Esophagus (tissue), 2 donors: ENCODE results near the gene ANAPC5. TPM values are rescaled to one million over a fixed set of nuclear protein-coding genes. Genes with fewer than 3 reads are reported as not detected.
"Not testable (repeated sequence)": the region's sequence is repeated elsewhere in the genome, so short reads cannot be mapped to it uniquely, and the experiment has no call there.

Source experiments
- H3K27ac ChIP-seq, 2 donors: one replicate each; pipeline ENCODE4 v1.5.1; 2013; ENCODE audit warnings: low read depth in 2 of 2, mild to moderate bottlenecking in 2 of 2, inconsistent platforms in 1 of 2, low read length in 1 of 2, moderate library complexity in 1 of 2
- H3K27me3 ChIP-seq, 2 donors: one replicate each; pipeline ENCODE4 v1.6.1; 2013; ENCODE audit warnings: low read length in 2 of 2, control low read depth in 1 of 2, mild to moderate bottlenecking in 1 of 2; ENCODE audit not compliant: insufficient read depth in 2 of 2, control insufficient read depth in 1 of 2
- H3K36me3 ChIP-seq, 2 donors: one replicate each; pipeline ENCODE4 v1.6.1; 2013; ENCODE audit warnings: low read length in 1 of 2; ENCODE audit not compliant: control insufficient read depth in 2 of 2, insufficient read depth in 2 of 2
- H3K4me1 ChIP-seq, 2 donors: one replicate each; pipeline ENCODE4 v1.6.1; 2013; ENCODE audit warnings: low read length in 1 of 2; ENCODE audit not compliant: control insufficient read depth in 2 of 2, insufficient read depth in 2 of 2
- H3K4me3 ChIP-seq, 2 donors: one replicate each; pipeline ENCODE4 v1.5.1; 2013; ENCODE audit warnings: low read length in 2 of 2, mild to moderate bottlenecking in 2 of 2, low read depth in 1 of 2, moderate library complexity in 1 of 2
- H3K9me3 ChIP-seq, 2 donors: one replicate each; pipeline ENCODE4 v1.6.1; 2013; ENCODE audit warnings: mild to moderate bottlenecking in 2 of 2, low read depth in 1 of 2, low read length in 1 of 2, moderate library complexity in 1 of 2; ENCODE audit not compliant: control insufficient read depth in 2 of 2, insufficient read depth in 1 of 2
- WGBS, 2 donors: extraction: QIAGEN DNeasy Blood & Tissue Kit; methylation state at CpG; one replicate each; pipeline ENCODE4 v1.1.7; 2013; 5-methylcytosine and 5-hydroxymethylcytosine counted together
- polyA plus RNA-seq, 2 donors: library from polyadenylated mRNA; stranded (reverse); fragments of 200-250 nt; gene quantifications; one replicate each; pipeline ENCODE4 v1.2.3, GENCODE V29; 2013
- donor health status: healthy with polysubstance abuse.
- donor health status: Bipolar disorder and iron deficiency.

Gene ANAPC5
- polyA plus RNA-seq, 2 donors, result 65.4 to 71.1 TPM

DNA sequence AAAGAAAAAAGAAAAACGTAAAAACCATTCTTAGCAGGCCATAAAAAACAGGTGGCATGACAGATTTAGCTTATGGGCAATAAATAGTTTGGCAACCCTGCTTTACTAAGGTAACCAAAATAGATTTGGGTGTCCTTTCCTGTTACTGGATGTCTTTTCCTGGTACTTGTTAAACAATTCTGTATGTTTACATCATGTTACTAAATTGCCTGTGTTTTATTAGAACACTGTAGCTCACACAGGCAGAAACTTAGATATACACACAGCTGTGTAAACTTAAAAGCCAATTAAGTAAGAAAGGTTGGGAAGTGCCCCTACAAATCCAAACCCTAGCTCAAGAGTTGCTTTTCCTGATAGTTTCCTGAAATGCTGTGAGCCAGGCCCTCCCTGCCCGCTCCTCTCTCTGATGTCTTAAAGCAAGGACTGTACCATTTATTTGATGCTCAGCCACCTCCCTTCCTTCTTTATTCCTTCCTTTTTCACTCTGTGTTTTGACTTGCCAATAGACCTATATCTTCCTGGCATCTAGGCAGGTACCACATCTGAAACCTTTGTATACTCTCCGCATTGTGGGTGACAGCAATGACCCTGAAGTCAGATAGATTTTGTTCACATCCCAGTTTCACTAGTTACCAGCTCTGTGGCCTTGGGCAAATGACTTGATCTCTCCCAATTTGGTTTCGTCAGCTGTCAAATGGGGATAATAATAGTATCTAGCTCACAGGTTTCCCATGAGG is 52.0 kb downstream of the ANAPC5 start:
- Histone ChIP-seq H3K27me3 (peaks cover 0 to 2% of the 10 kb centered on the region in 2 donors), H3K4me3 (no peak overlapping the region), H3K36me3 (no peaks in the 10 kb centered on the region), H3K9me3 (no peaks in the 10 kb centered on the region), H3K27ac (no peak overlapping the region), H3K4me1 (peaks cover 4 to 5% of the 10 kb centered on the region in 2 donors)
- WGBS, 2 donors, result 67 to 75% methylated on average over 4 of the region's 4 CpGs

DNA sequence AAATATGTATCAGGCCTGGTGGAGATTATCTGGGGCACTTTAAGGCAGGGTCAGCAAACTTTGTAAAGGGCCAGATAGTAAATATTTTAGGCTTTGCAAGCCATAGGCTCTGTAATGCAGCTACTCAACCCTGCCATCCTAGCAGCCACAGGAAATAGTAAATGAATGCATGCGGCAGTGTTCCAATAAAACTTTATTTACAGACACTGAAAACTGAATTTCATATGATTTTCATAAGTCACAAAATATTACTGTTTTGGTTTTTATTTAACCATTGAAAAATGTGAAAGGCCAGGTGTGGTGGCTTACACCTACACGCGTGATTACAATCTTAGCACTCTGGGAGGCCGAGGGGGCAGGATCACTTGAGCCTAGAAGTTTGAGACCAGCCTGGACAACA is 52.5 kb downstream of the ANAPC5 start:
- no peak overlapping the region for H3K4me3 ChIP-seq
- no peaks in the 10 kb centered on the region for H3K36me3 ChIP-seq
- H3K27ac ChIP-seq, result no peak overlapping the region
- H3K4me1 ChIP-seq, result peaks cover 5% of the 10 kb centered on the region in 2 donors
- 86 to 94% methylated on average over 4 of the region's 4 CpGs for WGBS, 2 donors
- H3K9me3 ChIP-seq, result no peaks in the 10 kb centered on the region
- H3K27me3 ChIP-seq, result peaks cover 0 to 2% of the 10 kb centered on the region in 2 donors

DNA sequence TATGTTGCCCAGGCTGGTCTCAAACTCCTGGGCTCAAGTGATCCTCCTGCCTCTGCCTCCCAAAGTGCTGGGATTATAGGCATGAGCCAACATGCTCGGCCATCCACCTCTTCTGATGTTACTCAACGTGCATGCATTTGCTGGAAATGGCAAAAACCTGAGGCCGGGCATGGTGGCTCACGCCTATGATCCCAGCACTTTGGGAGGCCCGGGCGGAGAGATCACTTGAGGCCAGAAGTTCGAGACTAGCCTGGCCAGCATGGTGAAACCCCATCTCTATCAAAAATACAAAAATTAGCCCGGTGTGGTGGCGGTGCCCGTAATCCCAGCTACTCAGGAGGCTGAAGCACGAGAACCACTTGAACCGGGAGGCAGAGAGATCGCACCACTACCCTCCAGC is 53.8 kb downstream of the ANAPC5 start:
- H3K4me3 ChIP-seq, H3K9me3 ChIP-seq, H3K4me1 ChIP-seq, H3K36me3 ChIP-seq, H3K27me3 ChIP-seq, H3K27ac ChIP-seq: not testable (repeated sequence)
- 86 to 90% methylated on average over 13 of the region's 13 CpGs for WGBS, 2 donors

DNA sequence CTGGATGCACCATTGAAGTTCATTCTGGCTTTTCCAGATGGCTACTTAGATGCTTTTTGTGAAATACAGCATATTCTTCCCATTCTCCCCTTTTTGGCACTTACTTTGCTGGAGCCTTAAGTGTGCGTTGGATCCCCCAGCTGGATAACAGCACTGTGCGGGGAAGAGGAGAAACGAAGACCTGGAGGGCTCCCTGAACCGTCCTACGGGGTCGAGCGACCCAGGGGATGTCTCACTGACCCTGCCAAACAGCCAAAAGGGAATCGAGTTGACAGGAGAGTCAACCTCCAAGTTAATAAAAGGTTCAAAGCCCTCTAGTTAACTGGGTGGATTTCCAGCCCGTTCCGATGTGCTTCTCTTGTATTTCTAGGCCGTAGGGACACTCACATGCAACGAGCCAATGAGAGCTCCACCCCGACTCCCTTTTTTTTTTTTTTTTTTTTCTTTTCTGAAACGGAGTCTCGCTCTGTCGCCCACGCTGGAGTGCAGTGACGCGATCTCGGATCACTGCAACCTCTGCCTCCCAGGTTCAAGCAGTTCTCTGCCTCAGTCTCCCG is 54.7 kb downstream of the ANAPC5 start:
- Histone ChIP-seq H3K27ac (peak overlapping the region in 1 of 2 donors; percentile 70), H3K36me3 (no peaks in the 10 kb centered on the region), H3K4me3 (peak overlapping the region; percentile 70 to 84), H3K9me3 (no peaks in the 10 kb centered on the region), H3K4me1 (peaks cover 5% of the 10 kb centered on the region in 2 donors), H3K27me3 (peaks cover 0 to 2% of the 10 kb centered on the region in 2 donors)
- 3 to 7% methylated on average over 21 of the region's 21 CpGs for WGBS, 2 donors

DNA sequence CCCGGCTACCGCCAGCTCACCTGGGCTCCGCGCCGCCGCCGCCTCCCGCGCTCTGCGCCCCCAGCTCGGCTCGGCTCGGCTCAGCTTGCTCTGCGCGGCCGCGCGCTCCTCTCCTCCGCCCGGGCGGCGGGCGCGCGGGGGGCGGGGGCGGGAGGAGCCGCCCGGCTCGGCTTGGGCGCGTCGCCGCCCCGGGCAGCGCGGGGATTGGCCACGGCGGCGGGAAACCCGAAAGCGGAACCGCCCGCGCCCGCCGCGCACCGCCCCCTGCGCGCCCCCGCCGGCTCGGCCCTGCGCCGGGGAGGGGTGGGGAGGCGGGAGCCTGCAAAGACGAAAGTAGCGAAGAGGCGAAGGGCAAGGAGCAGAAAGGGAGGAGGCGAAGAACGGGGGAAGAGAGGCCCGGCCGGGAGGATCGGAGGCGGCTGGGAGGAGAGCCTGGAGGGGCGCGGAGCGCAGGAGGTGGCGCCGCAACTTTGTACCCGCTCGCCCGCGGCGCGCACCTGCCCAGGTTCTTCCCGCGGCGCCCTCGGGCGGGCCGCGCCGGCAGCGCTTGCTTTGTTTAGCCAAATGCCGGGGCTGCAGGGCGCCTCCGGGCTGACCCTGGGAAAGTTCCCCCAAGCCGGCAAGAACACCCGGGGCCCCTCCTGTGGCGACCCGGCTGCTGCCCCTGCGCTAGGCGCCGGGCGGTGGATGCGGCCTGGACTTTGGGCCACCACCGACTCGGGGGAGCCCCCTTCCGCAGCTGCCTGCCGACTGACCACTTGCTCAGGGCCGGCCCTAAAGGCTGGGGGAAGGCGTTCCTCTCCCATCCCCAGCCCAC is 55.4 kb downstream of the ANAPC5 start, which contains the start of gene CAMKK2:
Gene CAMKK2, minus strand, starts transcription at position 92 of the 817 bp plus-strand sequence. CDS start 22,183 bp downstream, outside the sequence.
- Histone ChIP-seq H3K4me1 (peaks cover 5% of the 10 kb centered on the region in 2 donors), H3K9me3 (no peaks in the 10 kb centered on the region), H3K27ac (peak within 1 kb of the TSS; percentile 70 to 88), H3K27me3 (no peaks in the 10 kb centered on the region), H3K36me3 (no peaks in the 10 kb centered on the region), H3K4me3 (peak within 1 kb of the TSS; percentile 70 to 99)
- 0 to 1% methylated on average over 40 to 104 of the region's 104 CpGs for WGBS, 2 donors

DNA sequence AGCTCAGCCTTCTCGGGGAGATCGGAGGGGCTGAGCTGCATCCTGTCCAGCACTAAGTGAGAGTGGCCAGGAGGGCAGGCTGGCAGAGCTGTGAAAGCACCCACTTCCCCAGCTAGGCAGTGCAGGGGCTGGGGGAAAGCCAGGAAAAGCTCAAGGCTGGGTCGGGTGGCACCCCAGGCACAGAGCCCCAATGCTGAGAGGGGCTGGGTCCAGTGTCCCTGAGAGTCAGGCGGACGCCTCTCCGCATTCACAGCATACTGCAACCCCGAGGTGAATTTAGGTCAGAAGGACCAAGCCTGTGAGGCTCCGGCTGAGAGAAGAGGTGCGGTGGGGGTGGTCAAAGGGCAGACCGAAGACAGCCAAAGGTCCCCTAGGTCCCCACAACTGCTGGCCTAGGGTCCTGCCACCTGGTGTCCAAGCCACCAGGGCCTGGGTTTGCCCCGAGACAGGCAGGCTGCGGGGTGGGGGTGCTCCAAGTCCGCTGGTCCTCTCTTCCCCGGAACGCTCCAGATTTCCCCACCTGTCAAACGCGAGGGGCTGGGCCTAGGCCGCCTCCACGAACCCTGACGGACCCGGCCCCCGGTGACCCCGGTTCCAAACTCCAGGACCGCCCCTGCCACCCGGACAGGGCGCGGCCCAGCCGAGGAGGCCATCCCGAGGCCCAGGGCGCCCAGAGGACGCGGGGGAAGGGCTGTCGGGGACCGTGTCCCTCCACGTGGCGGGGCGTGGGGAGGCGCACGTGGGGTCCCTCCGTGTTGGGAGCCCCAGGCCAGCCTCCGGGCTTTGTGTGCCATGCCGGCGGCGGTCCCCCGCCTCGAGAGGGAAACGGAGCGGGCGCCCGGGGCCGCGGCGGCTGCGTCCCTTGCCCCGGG is 56.2 kb downstream of the ANAPC5 start:
- Histone ChIP-seq H3K36me3 (no peaks in the 10 kb centered on the region), H3K27ac (peak overlapping the region; percentile 69 to 78), H3K9me3 (no peaks in the 10 kb centered on the region), H3K4me3 (peak overlapping the region; percentile 70 to 99), H3K27me3 (no peaks in the 10 kb centered on the region), H3K4me1 (peaks cover 5% of the 10 kb centered on the region in 2 donors)
- 1% methylated on average over 40 to 55 of the region's 55 CpGs for WGBS, 2 donors

DNA sequence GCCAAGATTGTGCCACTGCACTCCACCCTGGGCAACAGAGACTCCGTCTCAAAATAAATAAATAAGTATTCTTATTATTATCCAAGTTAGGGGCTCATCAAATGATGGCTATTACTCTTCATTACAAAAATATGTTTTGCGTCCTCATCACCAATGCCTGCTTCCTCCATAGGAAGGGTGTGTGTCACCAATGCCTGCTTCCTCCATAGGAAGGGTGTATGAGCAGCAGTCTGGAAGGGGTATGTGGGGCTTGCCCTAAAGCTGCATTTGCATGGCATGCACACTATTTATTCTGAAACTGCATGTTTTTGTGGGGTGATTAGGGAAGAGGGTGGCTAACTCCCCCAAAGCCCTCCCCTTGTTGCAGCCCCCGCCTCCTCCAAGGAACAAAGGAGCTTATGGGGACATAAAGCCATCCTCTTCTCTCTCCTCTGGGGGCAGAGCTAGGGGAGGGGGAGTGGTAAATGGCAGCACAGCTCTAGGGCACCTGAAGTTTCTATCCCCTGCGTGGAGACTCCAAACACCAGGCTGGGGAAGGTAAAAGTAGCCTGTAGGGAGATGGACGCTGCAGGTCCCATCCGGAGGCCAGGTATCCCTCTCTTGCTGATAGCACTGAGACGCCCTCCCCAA is 57.0 kb downstream of the ANAPC5 start:
- no peaks in the 10 kb centered on the region for H3K36me3 ChIP-seq
- H3K27me3 ChIP-seq, result no peaks in the 10 kb centered on the region
- H3K9me3 ChIP-seq, result no peaks in the 10 kb centered on the region
- peak overlapping the region; percentile 70 to 99 for H3K4me3 ChIP-seq
- peak overlapping the region in 1 of 2 donors; percentile 69 for H3K27ac ChIP-seq
- peaks cover 5% of the 10 kb centered on the region in 2 donors for H3K4me1 ChIP-seq
- 37 to 42% methylated on average over 7 of the region's 7 CpGs for WGBS, 2 donors

DNA sequence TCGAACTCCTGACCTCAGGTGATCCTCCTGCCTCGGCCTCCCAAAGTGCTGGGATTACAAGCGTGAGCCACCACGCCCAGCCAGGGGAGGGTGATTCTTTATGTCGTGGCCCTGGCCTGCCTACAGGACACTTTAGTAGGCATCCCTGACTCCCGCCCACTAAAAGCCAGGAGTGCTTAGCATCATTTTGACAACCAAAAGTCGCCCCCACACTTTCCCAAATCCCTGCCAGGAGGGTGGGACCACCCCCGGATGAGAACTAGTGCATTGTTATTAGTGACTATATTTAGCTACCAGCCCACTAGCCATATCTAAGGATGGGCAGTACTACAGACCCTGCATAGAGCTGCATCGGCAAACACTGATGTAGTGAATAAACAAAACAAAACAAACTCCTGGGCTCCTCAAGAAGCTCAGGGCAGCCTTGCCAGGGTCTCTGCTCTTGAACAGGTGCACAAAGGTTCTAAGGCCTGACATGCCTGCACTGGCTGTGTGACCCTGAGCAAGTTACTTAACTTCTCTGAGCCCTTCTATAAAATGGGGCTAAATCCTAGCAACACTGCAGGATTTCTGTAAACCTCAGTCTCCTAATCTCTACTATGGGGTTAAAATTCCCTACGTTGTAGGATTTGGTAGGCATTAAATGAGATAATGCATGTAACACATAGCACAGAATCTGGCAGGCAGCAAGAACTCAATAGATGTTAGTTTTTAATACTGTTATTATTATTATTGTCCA is 57.9 kb downstream of the ANAPC5 start:
- no peak overlapping the region for H3K27ac ChIP-seq
- H3K27me3 ChIP-seq, result no peaks in the 10 kb centered on the region
- no peaks in the 10 kb centered on the region for H3K9me3 ChIP-seq
- no peak overlapping the region for H3K4me3 ChIP-seq
- no peaks in the 10 kb centered on the region for H3K36me3 ChIP-seq
- peaks cover 5% of the 10 kb centered on the region in 2 donors for H3K4me1 ChIP-seq
- 81 to 84% methylated on average over 9 to 10 of the region's 10 CpGs for WGBS, 2 donors
